ENCODE data around the gene LCN12.

The LCN12 gene

GRCh38 chr9:136991993-136992818, 40.1 kb downstream of the LCN12 start, which contains the start of gene PAXX:
Gene PAXX (plus strand): TSS chr9:136992422. CDS start chr9:136992444, 22 bp downstream.
- H3K4me3 ChIP-seq (ENCODE audit: low read depth, low read length): peak within 1 kb of the TSS; percentile 92
- TF ChIP-seq, protein P1, sequence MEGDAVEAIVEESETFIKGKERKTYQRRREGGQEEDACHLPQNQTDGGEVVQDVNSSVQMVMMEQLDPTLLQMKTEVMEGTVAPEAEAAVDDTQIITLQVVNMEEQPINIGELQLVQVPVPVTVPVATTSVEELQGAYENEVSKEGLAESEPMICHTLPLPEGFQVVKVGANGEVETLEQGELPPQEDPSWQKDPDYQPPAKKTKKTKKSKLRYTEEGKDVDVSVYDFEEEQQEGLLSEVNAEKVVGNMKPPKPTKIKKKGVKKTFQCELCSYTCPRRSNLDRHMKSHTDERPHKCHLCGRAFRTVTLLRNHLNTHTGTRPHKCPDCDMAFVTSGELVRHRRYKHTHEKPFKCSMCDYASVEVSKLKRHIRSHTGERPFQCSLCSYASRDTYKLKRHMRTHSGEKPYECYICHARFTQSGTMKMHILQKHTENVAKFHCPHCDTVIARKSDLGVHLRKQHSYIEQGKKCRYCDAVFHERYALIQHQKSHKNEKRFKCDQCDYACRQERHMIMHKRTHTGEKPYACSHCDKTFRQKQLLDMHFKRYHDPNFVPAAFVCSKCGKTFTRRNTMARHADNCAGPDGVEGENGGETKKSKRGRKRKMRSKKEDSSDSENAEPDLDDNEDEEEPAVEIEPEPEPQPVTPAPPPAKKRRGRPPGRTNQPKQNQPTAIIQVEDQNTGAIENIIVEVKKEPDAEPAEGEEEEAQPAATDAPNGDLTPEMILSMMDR (IDR thresholded peaks at IDR 0.05; ENCODE audit: control insufficient read depth, extremely low read depth, insufficient read depth): no peak
- peak; percentile 52 for DNase-seq (ENCODE audit: low read depth)

DNA sequence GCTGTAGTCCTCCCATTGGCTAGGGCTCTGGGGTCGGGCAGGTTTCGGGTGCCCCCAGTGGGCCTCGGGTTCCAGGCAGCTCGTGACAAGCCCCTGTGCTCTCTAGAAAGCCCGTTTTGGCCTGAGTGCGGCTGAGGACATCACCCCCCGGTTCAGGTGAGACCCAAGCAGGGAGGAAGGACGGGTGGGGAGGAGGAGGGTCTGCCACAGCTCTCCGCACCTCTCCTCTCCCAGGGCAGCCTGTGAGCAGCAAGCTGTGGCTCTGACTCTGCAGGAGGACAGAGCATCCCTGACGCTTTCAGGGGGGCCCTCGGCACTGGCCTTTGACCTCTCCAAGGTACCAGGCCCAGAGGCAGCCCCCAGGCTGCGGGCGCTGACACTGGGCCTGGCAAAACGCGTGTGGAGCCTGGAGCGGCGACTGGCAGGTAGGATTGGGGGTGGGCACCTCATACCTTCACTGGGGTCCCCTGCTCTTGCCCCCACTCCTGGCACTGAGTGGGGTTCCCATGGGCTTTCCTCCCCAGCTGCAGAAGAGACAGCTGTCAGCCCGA, 40.8 kb downstream of the LCN12 start:
- peak overlapping the region; percentile 92 for H3K4me3 ChIP-seq (ENCODE audit: low read depth, low read length)
- TF ChIP-seq, protein P1 (IDR thresholded peaks at IDR 0.05; ENCODE audit: control insufficient read depth, extremely low read depth, insufficient read depth): no peak
- DNase-seq (ENCODE audit: low read depth): no peak

DNA sequence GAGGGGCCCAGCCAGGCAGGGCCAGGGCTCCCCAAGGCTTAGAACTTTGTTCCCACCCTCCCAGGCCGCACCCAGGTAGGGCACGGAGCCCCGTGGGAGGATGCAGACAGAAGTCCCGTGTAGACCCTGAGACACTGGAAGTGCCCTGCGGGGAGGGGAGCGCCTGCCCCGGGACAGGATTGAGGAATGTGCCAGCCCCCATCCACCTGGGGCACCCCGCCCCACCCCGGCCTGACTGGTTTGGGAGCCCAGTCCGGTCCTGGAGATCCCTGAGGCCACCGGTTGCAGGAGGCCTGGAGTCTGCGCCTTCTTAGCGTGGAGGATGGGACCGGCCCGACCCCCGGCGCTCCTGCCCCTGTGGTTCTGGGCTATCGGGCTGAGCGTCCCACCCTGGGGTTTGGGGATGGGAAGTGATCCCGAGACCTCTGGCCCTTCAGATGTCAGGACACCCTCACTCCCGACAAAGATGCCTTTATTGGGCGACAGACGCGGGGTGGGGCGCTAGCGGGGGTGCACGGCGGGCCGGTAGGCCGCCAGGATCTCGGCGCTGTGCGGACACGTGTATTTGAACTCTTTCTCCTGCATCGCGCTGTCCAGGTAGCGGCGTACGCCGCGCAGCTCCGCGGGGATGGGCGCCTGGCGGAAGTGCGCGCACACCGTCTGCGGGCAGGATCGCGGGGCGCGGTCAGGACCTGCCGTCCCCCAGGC, 42.3 kb downstream of the LCN12 start:
- TF ChIP-seq, protein P1 (IDR thresholded peaks at IDR 0.05; ENCODE audit: control insufficient read depth, extremely low read depth, insufficient read depth): no peak
- no peak for DNase-seq (ENCODE audit: low read depth)
- no peak overlapping the region for H3K4me3 ChIP-seq (ENCODE audit: low read depth, low read length)

- no peak for DNase-seq (ENCODE audit: low read depth)
- TF ChIP-seq, protein P1 (IDR thresholded peaks at IDR 0.05; ENCODE audit: control insufficient read depth, extremely low read depth, insufficient read depth): no peak
- H3K4me3 ChIP-seq (ENCODE audit: low read depth, low read length): no peak overlapping the region
Measured at GRCh38 chr9:136994888-136995230, 42.8 kb downstream of the LCN12 start.

DNA sequence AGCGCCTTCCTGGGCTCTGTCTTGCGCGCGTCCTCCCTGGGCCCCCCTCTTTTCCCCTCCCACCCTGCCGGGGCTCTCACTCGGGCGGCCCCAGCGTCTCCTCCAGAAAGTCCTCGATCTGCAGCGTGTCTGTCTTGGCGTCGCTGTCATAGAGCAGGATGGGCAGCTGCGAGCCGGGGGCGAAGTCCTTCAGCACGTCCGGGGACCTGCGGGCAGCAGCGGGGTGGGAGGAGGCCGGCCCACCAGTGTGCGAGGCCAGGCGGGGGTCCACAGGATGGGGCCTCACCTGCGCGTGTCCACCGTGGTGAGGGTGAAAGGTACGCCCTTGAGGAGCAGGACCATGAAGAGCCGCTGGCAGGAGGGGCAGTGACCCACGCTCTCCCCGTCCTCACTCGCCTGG, 43.3 kb downstream of the LCN12 start:
- TF ChIP-seq, protein P1 (IDR thresholded peaks at IDR 0.05; ENCODE audit: control insufficient read depth, extremely low read depth, insufficient read depth): no peak
- DNase-seq (ENCODE audit: low read depth): no peak
- no peak overlapping the region for H3K4me3 ChIP-seq (ENCODE audit: low read depth, low read length)

- DNase-seq (ENCODE audit: low read depth): no peak
- TF ChIP-seq, protein P1 (IDR thresholded peaks at IDR 0.05; ENCODE audit: control insufficient read depth, extremely low read depth, insufficient read depth): no peak
- H3K4me3 ChIP-seq (ENCODE audit: low read depth, low read length): no peak overlapping the region
Measured at GRCh38 chr9:136995772-136996311, 43.8 kb downstream of the LCN12 start.
